ENCODE results near the gene AP4B1.

Gene AP4B1

GRCh38 chr1:113938192-113938591, 33.6 kb upstream of the AP4B1 start:
- Mint-ChIP-seq H3K27ac (peak overlapping the region; percentile 69), H3K4me1 (ENCODE audit: low read depth) (peaks cover 59% of the 10 kb centered on the region), H3K27me3 (ENCODE audit: low read depth) (no peaks in the 10 kb centered on the region), H3K4me3 (no peak overlapping the region), H3K36me3 (ENCODE audit: low read depth) (peaks cover 39% of the 10 kb centered on the region), H3K9me3 (peaks cover 1% of the 10 kb centered on the region)

- H3K4me1 Mint-ChIP-seq (ENCODE audit: low read depth): peaks cover 65% of the 10 kb centered on the region
- no peaks in the 10 kb centered on the region for H3K9me3 Mint-ChIP-seq
- H3K27me3 Mint-ChIP-seq (ENCODE audit: low read depth): no peaks in the 10 kb centered on the region
- H3K27ac Mint-ChIP-seq: peak overlapping the region; percentile 42
- H3K4me3 Mint-ChIP-seq: peak overlapping the region; percentile 32
- H3K36me3 Mint-ChIP-seq (ENCODE audit: low read depth): peaks cover 41% of the 10 kb centered on the region
Measured at GRCh38 chr1:113937146-113937545, 32.5 kb upstream of the AP4B1 start.

- no peak overlapping the region for H3K27ac Mint-ChIP-seq
- H3K4me3 Mint-ChIP-seq: no peak overlapping the region
- H3K9me3 Mint-ChIP-seq: no peaks in the 10 kb centered on the region
- no peaks in the 10 kb centered on the region for H3K27me3 Mint-ChIP-seq (ENCODE audit: low read depth)
- peaks cover 36% of the 10 kb centered on the region for H3K36me3 Mint-ChIP-seq (ENCODE audit: low read depth)
- H3K4me1 Mint-ChIP-seq (ENCODE audit: low read depth): peaks cover 69% of the 10 kb centered on the region
Measured at GRCh38 chr1:113935970-113936369, 31.4 kb upstream of the AP4B1 start.

GRCh38 chr1:113935176-113935575, 30.6 kb upstream of the AP4B1 start:
- H3K36me3 Mint-ChIP-seq (ENCODE audit: low read depth): peaks cover 28% of the 10 kb centered on the region
- no peak overlapping the region for H3K27ac Mint-ChIP-seq
- H3K9me3 Mint-ChIP-seq: no peaks in the 10 kb centered on the region
- H3K4me3 Mint-ChIP-seq: no peak overlapping the region
- H3K4me1 Mint-ChIP-seq (ENCODE audit: low read depth): peaks cover 68% of the 10 kb centered on the region
- no peaks in the 10 kb centered on the region for H3K27me3 Mint-ChIP-seq (ENCODE audit: low read depth)

- Mint-ChIP-seq H3K9me3 (no peaks in the 10 kb centered on the region), H3K27ac (no peak overlapping the region), H3K4me1 (ENCODE audit: low read depth) (peaks cover 63% of the 10 kb centered on the region), H3K27me3 (ENCODE audit: low read depth) (no peaks in the 10 kb centered on the region), H3K36me3 (ENCODE audit: low read depth) (peaks cover 28% of the 10 kb centered on the region), H3K4me3 (no peak overlapping the region)
Measured at GRCh38 chr1:113934511-113935055, 30.0 kb upstream of the AP4B1 start.

- H3K36me3 Mint-ChIP-seq (ENCODE audit: low read depth): peaks cover 26% of the 10 kb centered on the region
- peaks cover 57% of the 10 kb centered on the region for H3K4me1 Mint-ChIP-seq (ENCODE audit: low read depth)
- no peak overlapping the region for H3K27ac Mint-ChIP-seq
- no peaks in the 10 kb centered on the region for H3K27me3 Mint-ChIP-seq (ENCODE audit: low read depth)
- H3K4me3 Mint-ChIP-seq: no peak overlapping the region
- no peaks in the 10 kb centered on the region for H3K9me3 Mint-ChIP-seq
Measured at GRCh38 chr1:113934006-113934405, 29.4 kb upstream of the AP4B1 start.

GRCh38 chr1:113931451-113931851, 26.9 kb upstream of the AP4B1 start:
- H3K27me3 Mint-ChIP-seq (ENCODE audit: low read depth): no peaks in the 10 kb centered on the region
- H3K36me3 Mint-ChIP-seq (ENCODE audit: low read depth): peaks cover 20% of the 10 kb centered on the region
- H3K27ac Mint-ChIP-seq: peak overlapping the region; percentile 95
- H3K4me1 Mint-ChIP-seq (ENCODE audit: low read depth): peaks cover 56% of the 10 kb centered on the region
- no peaks in the 10 kb centered on the region for H3K9me3 Mint-ChIP-seq
- H3K4me3 Mint-ChIP-seq: peak overlapping the region; percentile 97

- Mint-ChIP-seq H3K4me1 (ENCODE audit: low read depth) (peaks cover 52% of the 10 kb centered on the region), H3K4me3 (peak overlapping the region; percentile 97), H3K27ac (peak overlapping the region; percentile 95), H3K9me3 (no peaks in the 10 kb centered on the region), H3K36me3 (ENCODE audit: low read depth) (peaks cover 17% of the 10 kb centered on the region), H3K27me3 (ENCODE audit: low read depth) (no peaks in the 10 kb centered on the region)
Measured at GRCh38 chr1:113930499-113931161, 26.0 kb upstream of the AP4B1 start.

- peak overlapping the region; percentile 95 for H3K27ac Mint-ChIP-seq
- peak overlapping the region; percentile 97 for H3K4me3 Mint-ChIP-seq
- H3K9me3 Mint-ChIP-seq: no peaks in the 10 kb centered on the region
- H3K27me3 Mint-ChIP-seq (ENCODE audit: low read depth): no peaks in the 10 kb centered on the region
- H3K36me3 Mint-ChIP-seq (ENCODE audit: low read depth): peaks cover 13% of the 10 kb centered on the region
- H3K4me1 Mint-ChIP-seq (ENCODE audit: low read depth): peaks cover 49% of the 10 kb centered on the region
Measured at GRCh38 chr1:113929750-113930498, 25.3 kb upstream of the AP4B1 start.

- peak within 1 kb of the TSS; percentile 97 for H3K4me3 Mint-ChIP-seq
- H3K27ac Mint-ChIP-seq: peak within 1 kb of the TSS; percentile 99
- peaks cover 12% of the 10 kb centered on the region for H3K36me3 Mint-ChIP-seq (ENCODE audit: low read depth)
- peaks cover 46% of the 10 kb centered on the region for H3K4me1 Mint-ChIP-seq (ENCODE audit: low read depth)
- peaks cover 7% of the 10 kb centered on the region for H3K27me3 Mint-ChIP-seq (ENCODE audit: low read depth)
- no peaks in the 10 kb centered on the region for H3K9me3 Mint-ChIP-seq
Measured at GRCh38 chr1:113928941-113929749, 24.5 kb upstream of the AP4B1 start, which contains the start of gene HIPK1. Gene HIPK1 (plus strand): TSS chr1:113929324.

- H3K36me3 Mint-ChIP-seq (ENCODE audit: low read depth): peaks cover 8% of the 10 kb centered on the region
- peaks cover 38% of the 10 kb centered on the region for H3K4me1 Mint-ChIP-seq (ENCODE audit: low read depth)
- H3K27ac Mint-ChIP-seq: peak overlapping the region; percentile 99
- H3K4me3 Mint-ChIP-seq: peak overlapping the region; percentile 96
- no peaks in the 10 kb centered on the region for H3K9me3 Mint-ChIP-seq
- peaks cover 12% of the 10 kb centered on the region for H3K27me3 Mint-ChIP-seq (ENCODE audit: low read depth)
Measured at GRCh38 chr1:113928187-113928930, 23.8 kb upstream of the AP4B1 start.

- H3K4me1 Mint-ChIP-seq (ENCODE audit: low read depth): peaks cover 13% of the 10 kb centered on the region
- H3K4me3 Mint-ChIP-seq: no peak overlapping the region
- no peak overlapping the region for H3K27ac Mint-ChIP-seq
- peaks cover 22% of the 10 kb centered on the region for H3K27me3 Mint-ChIP-seq (ENCODE audit: low read depth)
- no peaks in the 10 kb centered on the region for H3K36me3 Mint-ChIP-seq (ENCODE audit: low read depth)
- no peaks in the 10 kb centered on the region for H3K9me3 Mint-ChIP-seq
Measured at GRCh38 chr1:113924473-113924872, 19.9 kb upstream of the AP4B1 start.

GRCh38 chr1:113922957-113923356, 18.4 kb upstream of the AP4B1 start:
- peaks cover 22% of the 10 kb centered on the region for H3K27me3 Mint-ChIP-seq (ENCODE audit: low read depth)
- no peak overlapping the region for H3K4me3 Mint-ChIP-seq
- no peaks in the 10 kb centered on the region for H3K36me3 Mint-ChIP-seq (ENCODE audit: low read depth)
- H3K9me3 Mint-ChIP-seq: no peaks in the 10 kb centered on the region
- H3K27ac Mint-ChIP-seq: no peak overlapping the region
- peaks cover 4% of the 10 kb centered on the region for H3K4me1 Mint-ChIP-seq (ENCODE audit: low read depth)

- H3K4me1 Mint-ChIP-seq (ENCODE audit: low read depth): peaks cover 2% of the 10 kb centered on the region
- H3K9me3 Mint-ChIP-seq: no peaks in the 10 kb centered on the region
- H3K27me3 Mint-ChIP-seq (ENCODE audit: low read depth): peaks cover 9% of the 10 kb centered on the region
- no peak overlapping the region for H3K4me3 Mint-ChIP-seq
- no peak overlapping the region for H3K27ac Mint-ChIP-seq
- peaks cover 7% of the 10 kb centered on the region for H3K36me3 Mint-ChIP-seq (ENCODE audit: low read depth)
Measured at GRCh38 chr1:113918243-113918642, 13.6 kb upstream of the AP4B1 start.
